GM18867 (cell line): ENCODE results near the gene MAP3K14.

Experiments
- ATAC-seq: cut with Tn5 transposase; IDR thresholded peaks from one replicate; pipeline ENCODE4 v1.9.1; 2021; ENCODE audit warnings: mild to moderate bottlenecking, moderate library complexity; ENCODE audit not compliant: unreplicated experiment

Gene MAP3K14

DNA sequence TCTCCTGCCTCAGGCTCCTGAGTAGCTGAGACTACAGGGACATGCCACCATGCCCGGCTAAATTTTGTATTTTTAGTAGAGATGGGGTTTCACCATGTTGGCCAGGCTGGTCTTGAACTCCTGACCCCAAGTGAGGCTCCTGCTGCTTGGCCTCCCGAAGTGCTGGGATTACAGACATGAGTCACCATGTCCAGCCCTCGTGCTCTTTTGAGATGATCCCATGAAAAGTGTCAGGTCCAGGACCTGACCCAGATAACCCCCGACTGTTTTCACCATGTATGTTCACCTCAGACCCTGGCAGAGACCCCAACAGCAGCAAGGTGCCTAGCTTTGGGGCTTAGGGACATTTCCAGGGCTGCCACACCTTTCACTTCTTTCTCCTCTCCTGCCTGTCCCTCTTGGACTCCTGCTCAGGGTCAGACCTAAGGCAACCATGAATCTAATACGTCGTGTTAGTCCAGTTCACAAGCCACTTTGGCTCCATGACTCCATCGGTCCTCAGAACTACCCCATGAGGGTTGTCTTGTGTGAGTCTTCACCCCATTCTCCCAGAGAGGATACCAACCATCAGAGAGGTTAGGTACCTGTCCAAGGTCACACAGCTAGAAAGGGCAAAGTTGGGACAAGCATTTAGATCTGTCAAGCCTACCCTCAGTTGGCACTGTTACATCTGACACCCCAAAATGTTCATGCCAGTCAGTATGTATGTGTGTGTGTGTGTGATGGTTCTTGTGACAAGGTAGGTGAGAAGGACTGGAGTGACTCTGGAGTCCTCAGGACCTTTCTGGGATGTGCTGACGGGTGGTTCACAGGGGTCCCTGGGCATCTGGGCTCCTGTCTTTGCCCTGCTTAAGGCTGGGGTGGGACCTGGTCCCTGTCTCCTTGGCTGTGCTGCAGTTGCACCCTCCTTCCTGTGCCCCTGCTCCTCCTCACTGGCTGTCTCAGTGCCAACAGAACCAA, 23.1 kb upstream of the MAP3K14 start:
- no peak for ATAC-seq

DNA sequence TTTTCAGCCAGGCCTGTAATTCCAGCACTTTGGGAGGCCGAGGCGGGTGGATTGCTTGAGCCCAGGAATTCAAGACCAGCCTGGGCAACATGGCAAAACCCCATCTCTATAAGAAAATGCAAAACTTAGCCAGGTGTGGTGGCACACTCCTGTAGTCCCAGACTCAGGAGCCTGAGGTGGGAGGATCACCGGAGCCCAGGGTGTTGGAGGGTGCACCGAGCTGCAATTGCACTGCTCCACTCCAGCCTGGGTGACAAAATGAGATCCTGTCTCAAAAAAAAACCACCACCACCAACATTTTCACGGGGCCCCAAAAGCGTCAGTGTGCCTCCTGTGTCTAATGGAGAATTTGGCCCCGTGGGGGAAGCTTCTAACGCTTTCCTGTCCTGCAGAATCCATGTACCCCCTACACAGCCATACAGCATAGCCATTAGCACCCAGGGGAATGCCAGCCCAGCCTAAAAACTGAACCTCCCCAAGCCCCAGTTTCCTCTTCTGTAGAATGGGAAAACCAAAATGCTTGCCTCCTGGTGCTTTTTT, 22.2 kb upstream of the MAP3K14 start:
- ATAC-seq = no peak

DNA sequence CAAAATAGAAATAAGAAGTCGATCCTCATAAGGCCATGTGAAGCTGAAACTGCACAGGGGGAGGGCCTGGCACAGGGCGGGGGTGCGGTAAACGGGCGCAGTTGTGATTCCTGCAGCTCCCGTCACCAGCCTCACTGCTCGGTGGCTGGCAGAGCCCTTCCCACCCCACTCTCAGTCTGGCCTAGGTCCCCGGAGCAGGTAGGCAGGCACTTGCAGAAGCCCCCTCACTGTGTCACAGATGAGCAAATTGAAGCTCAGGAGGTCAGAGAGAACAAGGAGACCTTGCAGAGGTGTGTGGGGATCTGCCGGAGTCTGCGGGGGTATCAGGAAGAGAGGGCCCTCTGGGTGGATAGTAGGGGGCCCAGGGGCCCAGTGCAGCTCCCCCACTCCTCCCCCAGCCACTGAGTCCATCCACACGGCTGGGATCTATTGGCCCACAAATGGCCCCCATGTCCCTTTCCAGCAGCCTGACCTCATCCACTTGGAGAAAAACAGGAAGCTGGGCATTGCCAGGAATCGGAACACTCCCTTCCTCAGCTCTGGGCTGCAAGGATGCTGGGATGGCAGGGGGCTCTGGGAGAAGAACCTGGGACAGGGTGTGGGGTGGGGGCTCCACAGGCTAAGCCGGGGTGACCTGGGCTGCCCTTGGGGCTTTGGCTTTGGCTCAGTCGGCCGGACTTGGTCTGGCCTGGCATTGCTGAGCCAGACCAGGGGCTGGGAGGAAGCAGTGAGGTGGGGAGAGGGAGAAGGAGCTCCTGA, 21.4 kb upstream of the MAP3K14 start:
- ATAC-seq = no peak

DNA sequence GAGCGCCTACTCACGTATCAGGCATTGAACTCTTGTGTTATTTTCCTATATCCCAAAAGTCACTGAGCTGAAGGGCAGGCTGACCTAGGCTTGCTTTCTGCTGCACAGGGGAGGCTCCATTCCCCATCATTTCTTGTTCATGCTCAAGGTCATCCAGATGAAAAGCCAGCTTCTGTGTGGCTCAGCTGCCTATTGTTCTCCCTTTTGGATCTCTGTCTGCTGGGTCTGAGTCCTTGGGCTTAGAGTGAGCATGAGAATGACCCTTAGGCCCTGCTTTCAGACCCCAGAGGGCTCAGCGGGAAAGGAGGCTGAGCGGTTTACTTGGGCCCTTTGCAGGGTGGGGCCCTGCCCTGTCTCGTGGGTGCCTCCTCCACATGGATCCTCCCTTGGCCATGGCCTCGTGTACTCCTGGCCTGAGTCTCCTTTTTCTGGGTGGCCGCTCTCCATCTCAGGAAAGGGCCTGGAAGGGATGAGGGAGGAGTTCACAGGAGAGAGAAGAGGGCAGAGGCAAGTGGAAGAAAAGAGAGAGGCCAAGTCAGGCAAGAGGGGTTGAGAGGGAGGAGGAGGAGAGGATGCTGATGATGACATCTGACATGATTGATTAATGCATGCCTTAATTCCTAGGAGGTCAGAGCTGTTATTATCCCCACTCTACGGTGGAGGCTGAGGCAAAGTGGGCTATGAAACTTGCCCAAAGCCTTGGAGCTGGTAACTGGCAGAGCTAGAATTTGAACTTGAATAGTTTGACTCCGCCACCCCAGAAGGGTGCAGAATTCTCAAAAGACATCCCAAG, 19.8 kb upstream of the MAP3K14 start:
- ATAC-seq = no peak

DNA sequence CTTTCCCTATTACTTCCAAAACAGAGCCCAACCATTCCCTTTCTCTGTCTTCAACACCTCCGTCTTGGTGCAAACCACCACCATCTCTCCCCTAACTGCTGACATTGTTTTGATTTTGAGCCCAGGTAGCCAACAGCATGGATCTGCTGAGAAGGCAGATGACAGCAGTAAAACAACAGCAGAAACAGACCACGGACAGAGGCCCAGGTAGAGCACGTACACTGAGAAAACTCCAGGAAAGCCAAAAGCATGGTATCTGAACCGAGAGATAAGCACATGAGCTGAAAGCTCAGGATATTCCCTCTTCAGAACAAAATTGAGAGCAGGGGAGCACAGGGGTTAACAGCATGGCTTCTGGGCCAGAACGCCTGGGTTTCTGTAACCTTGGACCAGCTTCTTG, 18.9 kb upstream of the MAP3K14 start:
- ATAC-seq = no peak

DNA sequence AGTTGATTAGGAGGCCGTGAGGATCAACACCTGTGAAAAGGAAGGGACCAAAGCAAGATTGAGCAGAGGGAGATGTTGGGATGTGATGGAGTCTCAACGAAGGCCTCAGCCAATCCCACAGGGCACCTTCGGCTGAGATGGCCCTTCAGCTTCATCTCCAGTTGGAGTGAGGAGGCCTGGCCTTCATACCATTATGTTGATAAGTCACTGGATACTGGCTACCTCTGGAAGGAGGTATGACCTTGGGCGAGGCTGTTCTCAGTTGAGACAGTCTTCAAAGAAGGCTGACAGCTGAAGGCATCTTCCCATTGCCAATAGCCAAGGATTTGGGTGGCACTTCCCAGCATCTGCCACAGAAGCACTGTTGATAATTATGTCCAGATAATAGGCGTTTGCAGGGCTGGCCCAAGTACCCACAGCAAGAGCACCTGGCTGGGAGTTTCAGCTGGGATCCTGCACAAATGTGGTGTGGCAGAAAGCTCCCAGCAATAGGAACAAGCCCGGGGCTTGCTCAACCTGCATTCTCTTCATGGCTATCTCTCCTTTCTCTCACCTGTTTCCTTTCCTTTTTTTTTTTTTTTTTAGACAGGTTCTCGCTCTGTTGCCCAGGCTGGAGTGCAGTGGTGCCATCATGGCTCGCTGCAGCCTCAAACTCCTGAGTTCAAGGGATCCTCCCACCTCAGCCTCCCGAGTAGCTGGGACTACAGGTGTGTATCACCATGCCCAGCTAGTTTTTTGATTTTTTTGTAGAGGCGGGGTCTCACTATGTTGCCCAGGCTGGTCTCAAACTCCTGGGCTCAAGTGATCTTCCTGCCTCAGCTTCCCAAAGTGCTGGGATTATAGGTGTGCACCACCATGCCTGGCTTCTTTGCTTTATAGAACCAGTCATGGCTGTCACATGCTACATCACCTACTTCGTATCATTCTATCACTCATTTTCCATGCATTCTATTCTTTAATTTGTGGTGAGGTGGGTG, 18.2 kb upstream of the MAP3K14 start:
- ATAC-seq = no peak

DNA sequence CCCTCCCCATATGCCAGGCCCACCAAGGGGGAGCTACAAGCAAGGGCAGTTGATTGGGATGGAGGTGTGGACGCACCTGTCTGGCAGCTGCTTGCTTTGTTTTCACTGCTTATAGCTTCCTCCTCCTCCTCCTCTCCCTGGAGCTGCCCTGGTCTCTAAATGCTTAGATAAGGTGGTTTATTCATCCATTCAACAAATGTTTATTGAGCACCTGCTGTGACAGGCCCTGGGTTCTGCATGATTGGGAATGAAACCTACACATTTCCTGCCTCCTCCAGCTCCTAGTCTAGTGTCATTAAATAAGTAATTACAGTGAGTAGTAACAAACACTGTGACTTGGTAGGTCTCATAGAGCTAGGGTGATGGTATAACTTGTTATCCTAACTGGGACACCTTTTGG, 17.4 kb upstream of the MAP3K14 start:
- ATAC-seq = no peak

DNA sequence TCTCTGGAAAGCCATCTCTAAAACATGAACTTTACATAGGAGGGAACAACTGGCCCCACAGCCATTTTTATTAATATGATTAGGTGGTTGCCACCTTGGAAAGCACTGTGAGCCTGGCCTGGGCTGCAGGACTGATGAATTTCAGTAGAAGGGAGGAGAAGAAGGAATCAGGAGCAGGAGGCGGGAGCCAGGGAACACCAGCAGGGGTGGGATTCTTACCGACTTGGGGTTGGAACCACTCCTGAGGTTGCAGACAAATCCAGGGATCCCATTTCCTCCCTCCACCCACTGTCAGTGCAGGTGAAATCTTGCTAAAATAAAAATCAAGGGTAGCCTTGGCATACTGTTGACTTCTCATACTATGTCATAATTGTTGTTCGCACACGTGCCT, 16.9 kb upstream of the MAP3K14 start:
- ATAC-seq = no peak

DNA sequence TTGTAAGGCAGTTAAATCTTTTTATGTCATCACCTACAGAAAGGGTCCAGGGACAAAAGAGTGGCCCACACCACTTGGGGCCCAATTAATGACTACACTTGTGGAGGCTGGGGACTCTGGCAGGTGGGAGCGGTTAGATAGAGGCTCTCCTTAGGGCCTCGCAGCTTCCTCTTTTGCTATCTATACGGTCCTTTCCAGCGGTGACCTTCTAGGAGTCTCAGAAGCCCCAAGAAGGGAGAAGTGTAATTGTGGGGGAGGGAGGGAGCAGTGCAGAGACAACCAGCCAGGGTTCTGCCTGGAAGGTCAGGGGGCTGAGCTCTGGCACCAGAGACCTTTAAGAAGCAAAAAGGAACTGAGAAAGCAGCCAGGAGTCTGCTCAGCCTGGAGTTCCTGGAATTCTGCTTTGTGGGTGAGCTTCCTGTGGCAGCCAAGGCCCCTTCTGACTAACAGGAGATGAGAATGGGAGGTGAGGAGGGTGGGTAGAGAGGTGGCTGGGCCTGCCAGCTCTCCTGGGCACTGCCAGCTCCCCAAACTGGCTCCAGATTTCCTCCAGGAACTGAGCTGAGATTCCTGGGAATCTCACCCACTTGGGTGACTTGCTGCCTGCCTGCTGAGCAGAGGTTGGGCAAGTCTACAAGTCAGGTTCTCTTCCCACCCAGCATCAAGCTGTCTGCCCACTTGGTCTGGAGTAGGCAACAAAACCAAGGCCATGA, 16.3 kb upstream of the MAP3K14 start:
- no peak for ATAC-seq

DNA sequence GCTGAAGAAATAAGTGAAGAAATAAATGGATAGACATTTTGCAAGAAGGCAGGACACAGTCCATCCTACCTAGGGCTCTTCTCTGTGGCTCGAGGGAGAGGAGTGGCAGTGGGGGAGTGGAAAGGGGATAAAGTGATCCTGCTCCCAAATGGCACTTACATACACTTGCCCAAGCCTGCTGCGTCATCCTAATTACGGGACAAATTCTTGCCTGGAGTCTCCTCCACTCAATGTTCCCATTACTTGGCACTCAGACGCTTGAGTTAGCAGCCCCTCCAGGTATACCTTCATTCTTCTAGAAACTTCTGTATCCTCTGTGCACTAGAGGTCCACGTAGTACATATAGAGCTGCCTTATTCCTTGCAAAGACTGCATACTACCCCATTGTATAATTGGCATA, 15.7 kb upstream of the MAP3K14 start:
- ATAC-seq = no peak

DNA sequence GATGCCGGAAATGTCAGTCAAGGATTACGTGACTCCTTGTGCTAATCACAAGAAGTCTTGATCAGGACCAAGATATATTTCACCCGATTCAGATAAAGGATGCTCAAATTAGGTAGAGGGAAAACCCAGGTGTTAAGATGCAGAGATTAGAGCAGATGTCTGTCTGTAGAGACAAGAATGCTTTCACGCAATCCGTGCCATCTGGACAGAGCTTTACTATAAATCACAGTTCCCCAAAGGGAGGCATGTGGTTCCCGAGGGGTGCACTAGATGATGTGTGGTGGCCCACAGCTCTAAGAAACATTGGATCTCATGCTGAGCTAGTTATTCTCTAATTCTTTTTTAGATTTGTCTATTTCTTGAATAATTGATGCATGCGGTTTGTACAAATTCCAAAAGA, 9.8 kb upstream of the MAP3K14 start:
- no peak for ATAC-seq

DNA sequence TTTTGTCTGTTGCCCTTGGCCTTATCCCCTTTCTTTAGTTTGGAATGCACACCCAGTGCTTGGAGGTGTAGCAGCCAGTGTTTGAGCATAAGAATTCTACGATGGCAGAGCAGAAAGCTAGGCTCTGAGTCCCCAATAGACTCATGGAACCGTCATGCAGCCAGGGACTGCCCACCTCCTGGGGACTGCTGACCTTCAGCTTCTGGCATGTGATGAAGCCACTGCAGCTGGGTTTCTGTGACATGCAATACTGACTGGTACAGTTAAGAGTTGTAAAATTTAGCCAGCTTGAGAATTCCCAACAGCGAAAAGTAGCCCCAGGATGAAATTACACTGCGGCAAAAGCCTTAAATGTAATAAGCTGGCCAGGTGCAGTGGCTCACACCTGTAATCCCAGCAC, 9.0 kb upstream of the MAP3K14 start:
- no peak for ATAC-seq

DNA sequence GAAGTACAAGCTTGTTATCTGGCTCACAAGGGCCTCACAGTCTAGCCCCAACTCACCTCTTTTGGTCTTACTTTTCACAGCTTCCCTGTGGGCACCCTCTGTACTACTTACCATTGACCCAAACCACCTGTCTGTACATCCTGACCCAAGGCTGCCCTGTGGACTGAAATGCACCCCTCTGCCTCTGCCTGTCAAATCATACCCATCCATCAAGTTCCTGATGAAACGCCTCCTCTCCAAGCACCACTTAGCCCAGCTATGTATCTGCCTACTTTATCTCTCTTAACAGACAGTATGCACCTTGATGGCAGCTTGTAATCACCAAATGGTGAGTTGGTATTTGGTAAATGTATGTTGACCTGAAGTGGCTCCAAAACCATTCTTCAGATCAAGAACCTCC, 7.5 kb upstream of the MAP3K14 start:
- no peak for ATAC-seq

DNA sequence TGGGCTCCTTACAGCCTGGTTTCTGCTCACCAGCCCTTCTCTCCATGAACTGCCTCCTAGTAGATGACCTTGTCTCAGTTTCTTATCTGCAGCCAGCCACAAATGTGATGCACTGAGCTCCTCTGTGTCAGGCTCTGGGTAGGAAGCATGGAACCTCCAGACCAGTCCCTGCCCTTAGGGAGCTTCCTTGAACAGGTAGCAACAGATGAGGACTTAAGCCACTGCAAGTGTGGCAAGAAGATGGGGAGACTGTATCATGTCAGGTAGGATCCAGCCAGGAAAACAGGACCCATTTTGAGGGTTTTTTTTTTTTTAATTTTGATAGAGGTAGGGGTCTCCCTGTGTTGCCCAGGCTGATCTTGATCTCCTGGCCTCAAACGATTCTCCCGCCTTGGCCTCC, 5.3 kb upstream of the MAP3K14 start:
- ATAC-seq = no peak

DNA sequence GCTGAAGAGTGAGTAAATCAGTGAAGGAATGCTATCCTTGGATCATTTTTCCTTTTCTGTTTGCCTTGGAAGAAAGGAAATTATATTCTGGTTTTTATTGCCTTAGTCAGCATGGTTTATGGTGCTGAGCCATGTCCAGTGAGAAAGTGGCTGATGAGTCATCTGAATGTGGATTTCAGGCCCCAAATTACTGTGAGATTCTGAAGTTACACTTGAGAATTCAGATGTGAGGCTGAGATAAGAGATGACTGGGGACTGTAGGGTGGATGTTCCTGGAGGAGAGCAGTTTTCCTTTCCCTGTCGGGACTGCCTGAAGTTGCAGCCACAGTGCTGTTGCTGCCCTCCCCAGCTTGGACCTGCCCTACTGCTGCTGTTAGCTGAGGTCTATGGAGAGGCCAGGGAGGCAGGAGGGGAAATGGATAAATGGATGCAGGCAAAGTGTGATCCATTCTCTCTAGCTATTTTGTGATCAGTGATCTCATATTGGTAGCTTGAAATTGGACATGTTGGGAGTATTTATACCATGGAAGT, 4.2 kb upstream of the MAP3K14 start:
- ATAC-seq = no peak

DNA sequence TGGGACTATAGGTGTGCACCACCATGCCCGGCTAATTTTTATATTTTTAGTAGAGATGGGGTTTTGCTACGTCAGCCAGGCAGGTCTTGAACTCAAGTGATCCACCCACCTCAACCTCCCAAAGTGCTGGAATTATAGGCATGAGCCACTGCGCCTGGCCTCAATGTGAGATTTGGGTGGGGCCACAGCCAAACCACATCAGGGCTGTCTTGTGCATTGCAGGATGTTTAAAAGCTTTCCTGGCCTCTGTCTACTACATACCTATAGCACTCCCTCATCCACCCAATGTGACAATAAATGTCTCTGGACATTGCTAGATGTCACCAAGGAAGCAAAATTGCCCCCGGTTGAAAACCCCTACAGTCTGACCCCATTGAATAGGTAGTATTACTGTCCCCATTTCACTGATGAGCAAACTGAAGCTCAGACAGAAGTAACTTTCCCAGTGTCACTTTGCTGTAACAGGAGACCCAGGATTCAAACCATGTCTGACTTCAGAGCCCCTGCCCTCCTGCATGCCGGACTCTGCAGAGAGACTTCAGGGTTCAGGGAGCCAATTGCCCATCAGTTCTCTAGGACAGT, 3.6 kb upstream of the MAP3K14 start:
- ATAC-seq = no peak

DNA sequence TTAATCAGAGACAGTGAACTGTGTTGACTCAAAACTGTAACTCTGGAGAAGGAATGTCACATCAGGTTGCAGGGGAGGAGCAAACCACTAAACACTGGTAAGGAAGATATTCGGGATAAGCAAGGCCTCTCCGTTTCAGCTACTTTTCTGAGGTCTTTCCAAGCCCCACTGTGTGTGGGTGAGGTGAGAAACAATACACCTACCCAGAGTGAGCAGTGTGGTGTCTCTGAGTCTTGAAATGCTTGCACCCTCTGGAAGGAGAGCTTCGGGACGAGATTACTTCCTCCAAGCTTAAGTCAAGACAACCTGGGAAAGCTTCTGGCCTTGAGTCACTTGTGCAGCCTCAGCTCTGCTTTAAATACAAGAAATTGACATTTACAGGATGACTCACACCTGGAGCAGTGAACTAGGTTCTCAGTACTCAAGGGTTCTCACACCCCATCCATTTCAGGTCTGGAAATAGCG, 2.5 kb upstream of the MAP3K14 start:
- ATAC-seq = no peak

DNA sequence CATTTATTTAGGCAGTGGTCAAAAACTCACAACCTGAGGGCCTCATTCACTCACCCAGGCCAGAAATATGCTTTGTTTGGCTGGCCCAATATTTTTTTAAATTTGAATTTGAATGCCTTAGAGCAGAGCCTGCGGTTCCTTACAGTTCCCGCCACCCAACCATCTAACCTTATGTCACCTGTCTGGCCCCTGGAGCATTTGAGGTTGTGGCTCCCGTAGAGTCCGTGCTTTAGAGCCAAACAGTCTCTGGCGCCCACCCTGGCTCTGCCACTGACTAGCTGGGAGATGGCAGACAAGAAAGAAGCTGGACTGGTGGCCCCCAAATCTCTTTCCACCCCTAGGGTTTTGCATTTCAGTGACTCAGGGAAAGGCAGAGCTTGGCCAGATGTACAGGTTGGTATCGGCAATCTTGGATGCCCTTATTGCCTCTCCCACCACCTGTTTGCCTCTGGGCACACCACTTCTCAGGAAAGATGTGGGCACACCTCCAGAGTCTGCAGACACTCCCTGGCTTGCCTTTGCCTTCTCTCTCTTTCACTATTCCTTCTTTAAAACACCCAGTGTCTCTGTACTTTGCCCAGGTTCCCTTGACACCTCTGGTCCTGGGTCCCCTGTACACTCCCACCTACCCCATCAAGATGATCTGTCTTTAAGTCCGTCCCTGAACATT, 1.9 kb upstream of the MAP3K14 start:
- no peak for ATAC-seq
